Activated T-cell treated with anti-CD3 and anti-CD28 coated beads, Interleukin-2, amount 50 U/mL, for 4 hours (primary cell): ENCODE data around the gene EMC6. TPM values are rescaled to one million over a fixed set of nuclear protein-coding genes. Genes with fewer than 3 reads are reported as not detected.
A peak's percentile ranks its signal among the peaks of the same experiment; 100 is the strongest.

Source experiments
- ATAC-seq, 2 donors: fragments of 200-7000 bp; cut with Tn5 transposase; one replicate each; pipeline ENCODE4 v1.10.0; 2021
- DNase-seq: peaks from one replicate; pipeline ENCODE4 v3.0.0-alpha.2; 2020
- H3K27me3 Mint-ChIP-seq: one replicate; pipeline ENCODE4 v1.8.0; 2021; ENCODE audit warnings: low read depth, mixed read lengths
- H3K36me3 Mint-ChIP-seq: one replicate; pipeline ENCODE4 v1.8.0; 2022; ENCODE audit warnings: mixed read lengths; ENCODE audit not compliant: insufficient read depth
- H3K4me1 Mint-ChIP-seq: one replicate; pipeline ENCODE4 v1.8.0; 2021; ENCODE audit warnings: low read depth, mixed read lengths
- H3K4me3 Mint-ChIP-seq: one replicate; pipeline ENCODE4 v1.8.0; 2021; ENCODE audit warnings: mild to moderate bottlenecking, moderate library complexity, mixed read lengths
- H3K9me3 Mint-ChIP-seq: one replicate; pipeline ENCODE4 v1.8.0; 2021; ENCODE audit warnings: mixed read lengths
- total RNA-seq, 3 donors: library from RNA; stranded (reverse); gene quantifications; one replicate each; pipeline ENCODE4 v1.2.1, GENCODE V29; 2021

The EMC6 gene
- total RNA-seq, 3 donors from 2014 or later: 66.3 to 99.5 (median 98.0) TPM

- Mint-ChIP-seq H3K4me3 (no peak overlapping the region), H3K36me3 (no peaks in the 10 kb centered on the region)
- no peak for ATAC-seq
These were observed 13.4 kb downstream of the EMC6 start for GRCh38 chr17:3682033-3682432.

GRCh38 chr17:3683054-3683511 lies 14.5 kb downstream of the EMC6 start:
- no peak overlapping the region for H3K4me3 Mint-ChIP-seq

More at GRCh38 chr17:3682033-3682432, 13.4 kb downstream of the EMC6 start:
- no peak for DNase-seq
- Mint-ChIP-seq H3K4me1 (peaks cover 7% of the 10 kb centered on the region), H3K27me3 (no peaks in the 10 kb centered on the region), H3K9me3 (no peaks in the 10 kb centered on the region)

GRCh38 chr17:3685174-3685573 lies 16.6 kb downstream of the EMC6 start:
- peaks cover 7% of the 10 kb centered on the region for H3K4me1 Mint-ChIP-seq
- H3K36me3 Mint-ChIP-seq: peaks cover 6% of the 10 kb centered on the region
- no peak for DNase-seq
- ATAC-seq: no peak
- H3K4me3 Mint-ChIP-seq: no peak overlapping the region
- H3K27me3 Mint-ChIP-seq: no peaks in the 10 kb centered on the region
- no peaks in the 10 kb centered on the region for H3K9me3 Mint-ChIP-seq

More at GRCh38 chr17:3683054-3683511, 14.5 kb downstream of the EMC6 start:
- DNase-seq (peak; percentile 61), ATAC-seq (peak; percentile 91 to 93)
- Mint-ChIP-seq H3K36me3 (no peaks in the 10 kb centered on the region), H3K27me3 (no peaks in the 10 kb centered on the region), H3K4me1 (peaks cover 7% of the 10 kb centered on the region), H3K9me3 (no peaks in the 10 kb centered on the region)

GRCh38 chr17:3688027-3688553 lies 19.5 kb downstream of the EMC6 start:
- H3K36me3 Mint-ChIP-seq: peaks cover 6% of the 10 kb centered on the region

GRCh38 chr17:3688852-3689261 lies 20.2 kb downstream of the EMC6 start:
- Mint-ChIP-seq H3K27me3 (no peaks in the 10 kb centered on the region), H3K36me3 (peaks cover 6% of the 10 kb centered on the region), H3K9me3 (no peaks in the 10 kb centered on the region), H3K4me1 (peaks cover 12% of the 10 kb centered on the region), H3K4me3 (no peak overlapping the region)
- DNase-seq (no peak), ATAC-seq (peak in 1 of 2 donors; percentile 7)

More at GRCh38 chr17:3688027-3688553, 19.5 kb downstream of the EMC6 start:
- no peaks in the 10 kb centered on the region for H3K27me3 Mint-ChIP-seq
- no peaks in the 10 kb centered on the region for H3K9me3 Mint-ChIP-seq
- peaks cover 10% of the 10 kb centered on the region for H3K4me1 Mint-ChIP-seq
- H3K4me3 Mint-ChIP-seq: no peak overlapping the region
- DNase-seq (no peak), ATAC-seq (no peak)

- H3K27me3 Mint-ChIP-seq: no peaks in the 10 kb centered on the region
- H3K36me3 Mint-ChIP-seq: peaks cover 6% of the 10 kb centered on the region
- H3K9me3 Mint-ChIP-seq: no peaks in the 10 kb centered on the region
- no peak overlapping the region for H3K4me3 Mint-ChIP-seq
- no peak for ATAC-seq
- H3K4me1 Mint-ChIP-seq: peaks cover 17% of the 10 kb centered on the region
- DNase-seq: no peak
These were observed 20.9 kb downstream of the EMC6 start for GRCh38 chr17:3689262-3690093.

- Mint-ChIP-seq H3K9me3 (no peaks in the 10 kb centered on the region), H3K4me1 (peaks cover 20% of the 10 kb centered on the region), H3K36me3 (peaks cover 6% of the 10 kb centered on the region), H3K27me3 (no peaks in the 10 kb centered on the region), H3K4me3 (no peak overlapping the region)
- ATAC-seq (no peak), DNase-seq (no peak)
These were observed 21.6 kb downstream of the EMC6 start for GRCh38 chr17:3690094-3690715.

- Mint-ChIP-seq H3K4me3 (no peak overlapping the region), H3K27me3 (no peaks in the 10 kb centered on the region), H3K36me3 (peaks cover 6% of the 10 kb centered on the region), H3K9me3 (no peaks in the 10 kb centered on the region), H3K4me1 (peaks cover 20% of the 10 kb centered on the region)
- DNase-seq (no peak), ATAC-seq (no peak)
These were observed 23.0 kb downstream of the EMC6 start for GRCh38 chr17:3691617-3692067.

GRCh38 chr17:3692346-3692745 lies 23.7 kb downstream of the EMC6 start:
- peaks cover 6% of the 10 kb centered on the region for H3K36me3 Mint-ChIP-seq
- H3K4me3 Mint-ChIP-seq: no peak overlapping the region
- no peaks in the 10 kb centered on the region for H3K27me3 Mint-ChIP-seq
- no peak for DNase-seq
- H3K4me1 Mint-ChIP-seq: peaks cover 20% of the 10 kb centered on the region
- no peak for ATAC-seq
- H3K9me3 Mint-ChIP-seq: no peaks in the 10 kb centered on the region

GRCh38 chr17:3693141-3693540 lies 24.5 kb downstream of the EMC6 start:
- ATAC-seq: no peak

GRCh38 chr17:3693829-3694231 lies 25.2 kb downstream of the EMC6 start:
- no peaks in the 10 kb centered on the region for H3K9me3 Mint-ChIP-seq
- H3K27me3 Mint-ChIP-seq: no peaks in the 10 kb centered on the region
- peaks cover 20% of the 10 kb centered on the region for H3K4me1 Mint-ChIP-seq
- peak overlapping the region; percentile 81 for H3K4me3 Mint-ChIP-seq
- ATAC-seq: peak; percentile 28 to 47
- no peak for DNase-seq
- peaks cover 6% of the 10 kb centered on the region for H3K36me3 Mint-ChIP-seq

More at GRCh38 chr17:3693141-3693540, 24.5 kb downstream of the EMC6 start:
- H3K4me1 Mint-ChIP-seq: peaks cover 20% of the 10 kb centered on the region
- DNase-seq: no peak
- peak overlapping the region; percentile 38 for H3K4me3 Mint-ChIP-seq
- H3K27me3 Mint-ChIP-seq: no peaks in the 10 kb centered on the region
- no peaks in the 10 kb centered on the region for H3K9me3 Mint-ChIP-seq
- peaks cover 6% of the 10 kb centered on the region for H3K36me3 Mint-ChIP-seq

- Mint-ChIP-seq H3K36me3 (no peaks in the 10 kb centered on the region), H3K4me1 (peaks cover 20% of the 10 kb centered on the region), H3K27me3 (no peaks in the 10 kb centered on the region), H3K9me3 (no peaks in the 10 kb centered on the region), H3K4me3 (peak overlapping the region; percentile 81)
- ATAC-seq (peak; percentile 12 to 16), DNase-seq (no peak)
These were observed 26.6 kb downstream of the EMC6 start for GRCh38 chr17:3695129-3695722.

- peak; percentile 75 to 80 for ATAC-seq
- Mint-ChIP-seq H3K36me3 (no peaks in the 10 kb centered on the region), H3K27me3 (no peaks in the 10 kb centered on the region), H3K4me1 (peaks cover 19% of the 10 kb centered on the region), H3K4me3 (peak within 1 kb of the TSS; percentile 89), H3K9me3 (no peaks in the 10 kb centered on the region)
- peak; percentile 34 for DNase-seq
These were observed 27.3 kb downstream of the EMC6 start, which contains the start of gene P2RX5 for GRCh38 chr17:3695723-3696411. Gene P2RX5 (minus strand): TSS chr17:3696155. CDS start chr17:3696005, 150 bp downstream.

GRCh38 chr17:3697103-3697476 lies 28.5 kb downstream of the EMC6 start:
- no peak for ATAC-seq
- H3K27me3 Mint-ChIP-seq: no peaks in the 10 kb centered on the region
- H3K4me1 Mint-ChIP-seq: peaks cover 15% of the 10 kb centered on the region
- no peaks in the 10 kb centered on the region for H3K36me3 Mint-ChIP-seq
- DNase-seq: no peak
- no peak overlapping the region for H3K4me3 Mint-ChIP-seq
- no peaks in the 10 kb centered on the region for H3K9me3 Mint-ChIP-seq
